HepG2 (cell line): ENCODE data around the gene MS4A18. TPM values are rescaled to one million over a fixed set of nuclear protein-coding genes. Genes with fewer than 3 reads are reported as not detected.

Experiments used
- ATAC-seq: fragments of 200-7000 bp; cut with Tn5 transposase; 3 replicates; pipeline ENCODE4 v1.9.1; 2020; ENCODE audit warnings: mild to moderate bottlenecking, moderate library complexity
- BruUV-seq: library from RNA; stranded (reverse); fragments of 400-500 nt; replicated peaks from 2 replicates; lab custom pipeline; 2021; lab: Mats Ljungman, UMichigan
- CTCF ChIA-PET: fragments of 300-600 bp; formaldehyde crosslinking; extraction: SDS; loops from one replicate; lab custom pipeline; 2021; ENCODE audit warnings: low total read pairs, inconsistent platforms, low intra/inter-chr PET ratio; lab: Yijun Ruan, JAX
- POLR2A ChIA-PET: fragments of 350-600 bp; sonication (Branson Sonifier 250); formaldehyde crosslinking; loops from one replicate; lab custom pipeline; 2020; ENCODE audit warnings: antibody characterized with exemption, inconsistent platforms; lab: Yijun Ruan, JAX
- DNase-seq: peaks from one replicate; pipeline ENCODE4 v3.0.0-alpha.2; 2015; ENCODE audit warnings: low spot score
- FAIRE-seq: peaks from 3 replicates; lab custom pipeline; 2011; peaks lifted over from hg19 to GRCh38; lab: Jason Lieb, UNC
- H2AFZ ChIP-seq: one replicate; pipeline ENCODE4 v1.6.1; 2011; ENCODE audit warnings: low read length, inconsistent platforms
- H3K27ac ChIP-seq: fragments of 300-600 bp; 3 replicates; pipeline ENCODE4 v1.8.0; 2011; ENCODE audit warnings: mixed run types, mild to moderate bottlenecking, mixed read lengths, low read length, inconsistent platforms; ENCODE audit not compliant: insufficient read depth; ENCODE audit errors: extremely low read length
- H3K27me3 ChIP-seq, 2 experiments: fragments of 200-600 bp in 1 of 2; 2 replicates in 1 of 2; 3 replicates in 1 of 2; pipeline versions ENCODE4 v1.6.0 to v1.8.0; 2011; ENCODE audit warnings: low read length in 2 of 2, mild to moderate bottlenecking in 2 of 2, moderate library complexity in 2 of 2, inconsistent platforms in 1 of 2; ENCODE audit not compliant: insufficient read depth in 2 of 2, control insufficient read depth in 1 of 2
- H3K36me3 ChIP-seq, 2 experiments: fragments of 200-600 bp in 1 of 2; replicated peaks in 1 of 2; 2 replicates in 1 of 2; 3 replicates in 1 of 2; pipeline versions ENCODE4 v1.5.1 to v1.8.0; 2011; ENCODE audit warnings: low read length in 2 of 2, inconsistent platforms in 1 of 2; ENCODE audit not compliant: insufficient read depth in 2 of 2, control insufficient read depth in 1 of 2
- H3K4me1 ChIP-seq: 2 replicates; pipeline ENCODE4 v1.5.1; 2012; ENCODE audit warnings: low read length, inconsistent platforms; ENCODE audit not compliant: insufficient read depth
- H3K4me2 ChIP-seq: 2 replicates; pipeline ENCODE4 v1.6.0; 2011; ENCODE audit warnings: low read depth, low read length, inconsistent platforms
- H3K4me3 ChIP-seq, 3 experiments: fragments of 200-600 bp in 1 of 3; sonication (generic), shearing (Covaris generic) in 1 of 3; replicated peaks in 1 of 3; 2 replicates each; pipeline ENCODE4 v1.5.1; 2011 to 2016; ENCODE audit warnings: low read length in 3 of 3, inconsistent platforms in 2 of 3, low read depth in 2 of 3, mild to moderate bottlenecking in 2 of 3, control low read depth in 1 of 3, mixed read lengths in 1 of 3; ENCODE audit not compliant: insufficient read depth in 1 of 3
- H3K79me2 ChIP-seq: one replicate; pipeline ENCODE4 v1.6.1; 2011; ENCODE audit warnings: low read length, inconsistent platforms; ENCODE audit not compliant: insufficient read depth
- H3K9ac ChIP-seq: 2 replicates; pipeline ENCODE4 v1.6.0; 2011; ENCODE audit warnings: mild to moderate bottlenecking, low read depth, low read length, inconsistent platforms; ENCODE audit not compliant: insufficient read depth
- H3K9me3 ChIP-seq: 2 replicates; pipeline ENCODE4 v1.5.1; 2012; ENCODE audit warnings: mild to moderate bottlenecking, low read length
- H4K20me1 ChIP-seq: 2 replicates; pipeline ENCODE4 v1.6.0; 2011; ENCODE audit warnings: inconsistent platforms, mild to moderate bottlenecking, low read length, moderate library complexity; ENCODE audit not compliant: insufficient read depth
- ARHGAP35 ChIP-seq: sonication (generic); formaldehyde crosslinking; IDR thresholded peaks from 2 replicates; pipeline ENCODE4 v1.9.0; 2022; ENCODE audit warnings: mild to moderate bottlenecking, inconsistent platforms, moderate library complexity, missing genetic modification reagents, borderline replicate concordance
- CBX1 ChIP-seq: IDR thresholded peaks from one replicate; pipeline ENCODE4 v1.6.1; 2016; ENCODE audit warnings: antibody characterized with exemption, low read depth
- HNRNPK ChIP-seq: fragments of 200-400 bp; formaldehyde crosslinking; IDR thresholded peaks from 2 replicates; pipeline ENCODE4 v1.6.1; 2018; ENCODE audit warnings: low read length, low read depth, moderate library complexity, mild to moderate bottlenecking; ENCODE audit not compliant: poor library complexity, severe bottlenecking
- MXI1 ChIP-seq: IDR thresholded peaks from 3 replicates; pipeline ENCODE4 v1.6.1; 2012; ENCODE audit warnings: low read depth, low read length, inconsistent platforms, borderline replicate concordance
- TEAD2 ChIP-seq: sonication (generic); formaldehyde crosslinking; IDR thresholded peaks from 2 replicates; pipeline ENCODE4 v1.9.0; 2021; ENCODE audit warnings: missing genetic modification reagents
- TMF1 ChIP-seq: sonication (generic); formaldehyde crosslinking; IDR thresholded peaks from 2 replicates; pipeline ENCODE4 v1.8.1; 2022; ENCODE audit warnings: low read depth, missing genetic modification reagents
- XBP1 ChIP-seq: sonication (generic); formaldehyde crosslinking; IDR thresholded peaks from 2 replicates; pipeline ENCODE4 v1.5.0; 2020; ENCODE audit warnings: missing genetic modification reagents
- ZFAT ChIP-seq: sonication (generic); formaldehyde crosslinking; conservative IDR thresholded peaks from 2 replicates; pipeline ENCODE4 v1.8.1; 2023; ENCODE audit warnings: missing genetic modification reagents, inconsistent platforms
- ZNF121 ChIP-seq: sonication (generic); formaldehyde crosslinking; IDR thresholded peaks from 2 replicates; pipeline ENCODE4 v1.5.0; 2020; ENCODE audit warnings: mild to moderate bottlenecking, missing genetic modification reagents
- ZNF317 ChIP-seq: sonication (generic); formaldehyde crosslinking; IDR thresholded peaks from 2 replicates; pipeline ENCODE4 v1.5.0; 2020; ENCODE audit warnings: mild to moderate bottlenecking, missing genetic modification reagents
- ZNF337 ChIP-seq: sonication (generic); formaldehyde crosslinking; IDR thresholded peaks from 2 replicates; pipeline ENCODE4 v1.5.1; 2020; ENCODE audit warnings: missing genetic modification reagents, low read depth, mild to moderate bottlenecking, borderline replicate concordance
- ZNF383 ChIP-seq: sonication (generic); formaldehyde crosslinking; IDR thresholded peaks from 2 replicates; pipeline ENCODE4 v1.4.0; 2020; ENCODE audit warnings: missing genetic modification reagents, mild to moderate bottlenecking, borderline replicate concordance
- ZNF782 ChIP-seq: sonication (generic); formaldehyde crosslinking; IDR thresholded peaks from 2 replicates; pipeline ENCODE4 v1.4.0; 2020; ENCODE audit warnings: missing genetic modification reagents, mild to moderate bottlenecking, borderline replicate concordance
- WGBS: methylation state at CpG from one replicate; pipeline ENCODE4 v1.1.6; 2017; ENCODE audit warnings: low lambda C conversion rate; 5-methylcytosine and 5-hydroxymethylcytosine counted together
- in situ Hi-C: cut with HindIII; loops from 2 replicates; pipeline ENCODE4 v1.10.0; 2017; ENCODE audit warnings: low pct_unique_long_range_greater_than_20kb; ENCODE audit not compliant: extremely low pct_ligation_motif_present
- intact Hi-C: fragments of 100-400 bp; cut with micrococcal nuclease; formaldehyde crosslinking; loops from one replicate; pipeline ENCODE4 v1.10.0; 2022; ENCODE audit not compliant: unreplicated experiment
- polyA plus RNA-seq, 8 experiments: library from polyadenylated mRNA; depleted of rRNA in 3 of 8; stranded (reverse) in 7 of 8; unstranded in 1 of 8; fragments of >200 nt; fragmentation: Illumina TruSeq in 4 of 8; extraction: Trizol in 4 of 8; gene quantifications; 2 replicates each; pipeline versions ENCODE4 v1.2.1 to v1.2.3, GENCODE V29; 2011 to 2016; ENCODE audit warnings: low read depth in 4 of 8, missing spikeins in 1 of 8, mixed read lengths in 1 of 8; ENCODE audit not compliant: insufficient read depth in 1 of 8
- total RNA-seq, 5 experiments: library from RNA; depleted of rRNA; stranded (reverse); fragments of >200 nt; fragmentation: Illumina TruSeq; extraction: Trizol; gene quantifications; 2 replicates each; pipeline ENCODE4 v1.2.3, GENCODE V29; 2016; ENCODE audit warnings: low read depth in 1 of 5
- TF ChIP-seq, protein P1 (sequence below): sonication (generic); formaldehyde crosslinking; IDR thresholded peaks from 2 replicates; pipeline ENCODE4 v1.8.0; 2022; ENCODE audit warnings: mild to moderate bottlenecking, missing genetic modification reagents

MS4A18 gene
- total and polyA plus RNA-seq, 2 of the 13 experiments (the other 11 are each of a cell fraction or from before 2014, with no cell fraction given): not detected

DNA sequence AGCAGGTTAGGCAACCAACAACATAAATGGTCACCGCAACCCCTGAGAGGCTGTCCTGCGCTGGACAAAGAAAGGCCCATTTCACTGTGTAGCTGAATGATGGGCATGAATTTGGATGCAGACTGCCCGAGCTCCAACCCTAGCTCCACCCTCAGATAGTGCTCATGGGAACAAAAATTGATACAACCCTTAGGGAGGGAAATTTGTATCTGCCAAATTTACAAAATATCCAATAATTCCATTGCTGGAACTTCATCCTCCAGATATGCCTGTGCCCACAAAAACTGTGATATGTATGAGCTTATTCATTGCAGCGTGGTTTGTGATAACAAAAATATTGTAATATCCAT lies 23.1 kb upstream of the MS4A18 start:
- Histone ChIP-seq H3K27ac (no peak overlapping the region), H3K9ac (no peak overlapping the region), H3K79me2 (no peaks in the 10 kb centered on the region), H3K4me3 (no peak overlapping the region), H2AFZ (no peak overlapping the region), H3K27me3 (no peaks in the 10 kb centered on the region), H3K4me1 (no peaks in the 10 kb centered on the region), H4K20me1 (no peaks in the 10 kb centered on the region), H3K4me2 (no peak overlapping the region), H3K9me3 (no peaks in the 10 kb centered on the region), H3K36me3 (no peaks in the 10 kb centered on the region)
- POLR2A ChIA-PET: no interaction called here
- 38% methylated on average over 4 of the region's 4 CpGs for WGBS
- ATAC-seq (no peak), FAIRE-seq (no peak), DNase-seq (no peak)
- CTCF ChIA-PET: interaction anchor here (1.6 kb wide), 1 partner anchor 55 kb away, joined by 3 read pairs; the partner anchor contains the start of gene MS4A15
- intact Hi-C loops (no loop called here), in situ Hi-C loops (no loop called here)
- BruUV-seq: no TSS peak
- TF ChIP-seq XBP1 (CRISPR knock-in tag): no peak

DNA sequence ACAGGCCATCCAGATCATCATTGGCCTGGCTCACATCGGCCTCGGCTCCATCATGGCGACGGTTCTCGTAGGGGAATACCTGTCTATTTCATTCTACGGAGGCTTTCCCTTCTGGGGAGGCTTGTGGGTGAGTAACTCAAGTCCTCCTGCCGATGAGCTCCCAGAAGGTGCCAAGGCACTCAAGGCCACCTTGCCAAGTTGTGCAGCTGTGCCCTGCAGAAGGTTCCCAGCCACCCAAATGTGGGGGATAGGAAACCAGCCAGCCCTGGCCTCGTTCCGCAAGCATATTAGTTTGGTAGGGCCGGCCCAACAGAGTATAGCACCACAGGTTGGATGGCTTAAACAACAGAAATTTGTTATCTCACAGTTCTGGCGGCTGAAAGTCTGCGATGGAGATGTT lies 21.1 kb upstream of the MS4A18 start:
- in situ Hi-C loops (no loop called here), intact Hi-C loops (no loop called here)
- no peak overlapping the region for H3K4me2 ChIP-seq
- H3K4me3 ChIP-seq: no peak overlapping the region
- ATAC-seq: no peak
- BruUV-seq: no TSS peak
- no peaks in the 10 kb centered on the region for H3K4me1 ChIP-seq
- WGBS: 56% methylated on average over 11 of the region's 12 CpGs
- H3K27me3 ChIP-seq: 0 out of 5 replicates have a peak, but pooled peaks cover 0 to 4% of the 10 kb centered on the region in 2 experiments
- H3K27ac ChIP-seq: no peak overlapping the region
- no peak overlapping the region for H3K9ac ChIP-seq
- FAIRE-seq: no peak
- no peaks in the 10 kb centered on the region for H4K20me1 ChIP-seq
- CTCF ChIA-PET: no interaction called here
- DNase-seq: no peak
- no peaks in the 10 kb centered on the region for H3K9me3 ChIP-seq
- H3K36me3 ChIP-seq: no peaks in the 10 kb centered on the region
- H3K79me2 ChIP-seq: no peaks in the 10 kb centered on the region
- no peak overlapping the region for H2AFZ ChIP-seq
- no peak for TF ChIP-seq HNRNPK
- TF ChIP-seq ARHGAP35 (CRISPR knock-in tag): no peak
- no peak for TF ChIP-seq ZNF383 (CRISPR knock-in tag)
- TF ChIP-seq TMF1 (CRISPR knock-in tag): no peak
- no peak for TF ChIP-seq ZNF121 (CRISPR knock-in tag)
- TF ChIP-seq ZNF317 (CRISPR knock-in tag): no peak
- TF ChIP-seq TEAD2 (CRISPR knock-in tag): no peak
- no peak for TF ChIP-seq CBX1
- no peak for TF ChIP-seq MXI1
- TF ChIP-seq ZFAT (CRISPR knock-in tag): no peak
- TF ChIP-seq, protein P1, sequence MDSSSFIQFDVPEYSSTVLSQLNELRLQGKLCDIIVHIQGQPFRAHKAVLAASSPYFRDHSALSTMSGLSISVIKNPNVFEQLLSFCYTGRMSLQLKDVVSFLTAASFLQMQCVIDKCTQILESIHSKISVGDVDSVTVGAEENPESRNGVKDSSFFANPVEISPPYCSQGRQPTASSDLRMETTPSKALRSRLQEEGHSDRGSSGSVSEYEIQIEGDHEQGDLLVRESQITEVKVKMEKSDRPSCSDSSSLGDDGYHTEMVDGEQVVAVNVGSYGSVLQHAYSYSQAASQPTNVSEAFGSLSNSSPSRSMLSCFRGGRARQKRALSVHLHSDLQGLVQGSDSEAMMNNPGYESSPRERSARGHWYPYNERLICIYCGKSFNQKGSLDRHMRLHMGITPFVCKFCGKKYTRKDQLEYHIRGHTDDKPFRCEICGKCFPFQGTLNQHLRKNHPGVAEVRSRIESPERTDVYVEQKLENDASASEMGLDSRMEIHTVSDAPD (CRISPR knock-in tag): no peak
- TF ChIP-seq ZNF782 (CRISPR knock-in tag): no peak
- TF ChIP-seq ZNF337 (CRISPR knock-in tag): no peak
- POLR2A ChIA-PET: no interaction called here
